HEK293 (cell line): ENCODE results near the gene POLE3.

Source experiments
- CTCF ChIA-PET: fragments of 350-600 bp; formaldehyde crosslinking; extraction: SDS; loops from one replicate; lab custom pipeline; 2021; ENCODE audit warnings: antibody characterized with exemption; lab: Yijun Ruan, JAX
- POLR2A ChIA-PET: fragments of 300-600 bp; formaldehyde crosslinking; extraction: SDS; loops from one replicate; lab custom pipeline; 2020; ENCODE audit warnings: antibody characterized with exemption, inconsistent platforms; lab: Yijun Ruan, JAX
- H3K27ac ChIP-seq: fragments of 200-500 bp; sonication (Bioruptor generic); 2 replicates; pipeline ENCODE4 v1.5.1; 2014; ENCODE audit warnings: low read depth, low read length, control low read depth, inconsistent platforms; ENCODE audit errors: extremely low read depth
- H3K36me3 ChIP-seq, 2 experiments: fragments of 200-500 bp in 1 of 2; sonication (Bioruptor generic) in 1 of 2; 1 replicate in 1 of 2; 2 replicates in 1 of 2; pipeline ENCODE4 v1.5.1; 2014 to 2017; ENCODE audit warnings: inconsistent platforms in 2 of 2, low read length in 2 of 2; ENCODE audit not compliant: control insufficient read depth in 2 of 2, insufficient read depth in 1 of 2
- H3K4me1 ChIP-seq: fragments of 200-500 bp; sonication (Bioruptor generic); 2 replicates; pipeline ENCODE4 v1.5.1; 2014; ENCODE audit warnings: mild to moderate bottlenecking, low read length, inconsistent platforms; ENCODE audit not compliant: control insufficient read depth, insufficient read depth
- H3K4me3 ChIP-seq: 2 replicates; pipeline ENCODE4 v1.5.1; 2011; ENCODE audit warnings: low read depth, mild to moderate bottlenecking, control low read depth, low read length, moderate library complexity
- H3K9me3 ChIP-seq: fragments of 200-500 bp; sonication (Bioruptor generic); 2 replicates; pipeline ENCODE4 v1.5.1; 2014; ENCODE audit warnings: low read depth, low read length, inconsistent platforms; ENCODE audit not compliant: control insufficient read depth, insufficient read depth
- BCL11B ChIP-seq: fragments of 450-650 bp; formaldehyde crosslinking; IDR thresholded peaks from 2 replicates; pipeline ENCODE4 v1.5.1; 2016; ENCODE audit warnings: low read depth, missing biosample characterization, missing genetic modification characterization
- EGR2 ChIP-seq: fragments of 450-650 bp; formaldehyde crosslinking; IDR thresholded peaks from 2 replicates; pipeline ENCODE4 v1.5.1; 2016; ENCODE audit warnings: low read depth, missing biosample characterization, missing genetic modification characterization
- SCRT2 ChIP-seq: fragments of 450-650 bp; formaldehyde crosslinking; IDR thresholded peaks from 2 replicates; pipeline ENCODE4 v1.5.1; 2016; ENCODE audit warnings: missing biosample characterization, missing genetic modification characterization
- SP3 ChIP-seq: fragments of 450-650 bp; formaldehyde crosslinking; IDR thresholded peaks from 2 replicates; pipeline ENCODE4 v1.5.1; 2016; ENCODE audit warnings: missing biosample characterization, missing genetic modification characterization
- TRIM28 ChIP-seq: IDR thresholded peaks from 2 replicates; pipeline ENCODE4 v1.6.1; 2011; ENCODE audit warnings: low read length, control low read depth, borderline replicate concordance
- YY2 ChIP-seq: fragments of 450-650 bp; formaldehyde crosslinking; IDR thresholded peaks from 2 replicates; pipeline ENCODE4 v1.5.1; 2016; ENCODE audit warnings: missing biosample characterization, missing genetic modification characterization
- ZBTB49 ChIP-seq: fragments of 450-650 bp; formaldehyde crosslinking; IDR thresholded peaks from 2 replicates; pipeline ENCODE4 v1.5.1; 2016; ENCODE audit warnings: missing biosample characterization, missing genetic modification characterization, low read depth
- ZFP3 ChIP-seq: fragments of 450-650 bp; formaldehyde crosslinking; IDR thresholded peaks from 2 replicates; pipeline ENCODE4 v1.5.1; 2016; ENCODE audit warnings: low read depth, missing biosample characterization, missing genetic modification characterization
- ZFP69B ChIP-seq: fragments of 450-650 bp; formaldehyde crosslinking; IDR thresholded peaks from 2 replicates; pipeline ENCODE4 v1.5.1; 2016; ENCODE audit warnings: missing biosample characterization, missing genetic modification characterization
- ZNF24 ChIP-seq: fragments of 450-650 bp; formaldehyde crosslinking; IDR thresholded peaks from 2 replicates; pipeline ENCODE4 v1.5.1; 2016; ENCODE audit warnings: missing biosample characterization, missing genetic modification characterization
- ZNF324 ChIP-seq: fragments of 450-650 bp; formaldehyde crosslinking; IDR thresholded peaks from 2 replicates; pipeline ENCODE4 v1.5.1; 2016; ENCODE audit warnings: missing biosample characterization, missing genetic modification characterization
- ZNF398 ChIP-seq: fragments of 450-650 bp; formaldehyde crosslinking; IDR thresholded peaks from 2 replicates; pipeline ENCODE4 v1.5.1; 2017; ENCODE audit warnings: missing biosample characterization, missing genetic modification characterization
- ZNF404 ChIP-seq: fragments of 450-650 bp; formaldehyde crosslinking; IDR thresholded peaks from 2 replicates; pipeline ENCODE4 v1.5.1; 2017; ENCODE audit warnings: missing biosample characterization, missing genetic modification characterization
- ZNF513 ChIP-seq: fragments of 450-650 bp; IDR thresholded peaks from 2 replicates; pipeline ENCODE4 v1.5.1; 2018; ENCODE audit warnings: missing biosample characterization, missing genetic modification characterization
- ZNF561 ChIP-seq: fragments of 450-650 bp; IDR thresholded peaks from 2 replicates; pipeline ENCODE4 v1.5.1; 2018; ENCODE audit warnings: missing biosample characterization, missing genetic modification characterization, borderline replicate concordance
- ZNF600 ChIP-seq: fragments of 450-650 bp; formaldehyde crosslinking; IDR thresholded peaks from 2 replicates; pipeline ENCODE4 v1.5.1; 2016; ENCODE audit warnings: missing biosample characterization, missing genetic modification characterization
- ZSCAN5A ChIP-seq: fragments of 450-650 bp; formaldehyde crosslinking; IDR thresholded peaks from 2 replicates; pipeline ENCODE4 v1.5.1; 2016; ENCODE audit warnings: missing biosample characterization, missing genetic modification characterization
- TF ChIP-seq, protein P1 (sequence below): fragments of 450-650 bp; formaldehyde crosslinking; IDR thresholded peaks from 2 replicates; pipeline ENCODE4 v1.5.1; 2016; ENCODE audit warnings: missing biosample characterization, missing genetic modification characterization
- TF ChIP-seq, protein P2 (sequence below): fragments of 450-650 bp; formaldehyde crosslinking; IDR thresholded peaks from 2 replicates; pipeline ENCODE4 v1.5.0; 2017; ENCODE audit warnings: missing biosample characterization, missing genetic modification characterization, borderline replicate concordance

POLE3 gene

GRCh38 chr9:113393281-113393680, 17.2 kb downstream of the POLE3 start (continued):
- TF ChIP-seq ZNF513, result no peak
- TF ChIP-seq ZNF324 (tag by site-specific recombination), result no peak
- TF ChIP-seq ZBTB49 (tag by site-specific recombination), result no peak
- TF ChIP-seq ZNF600, result no peak
- TF ChIP-seq ZNF24 (tag by site-specific recombination), result no peak
- TF ChIP-seq ZNF404 (tag by site-specific recombination), result no peak

DNA sequence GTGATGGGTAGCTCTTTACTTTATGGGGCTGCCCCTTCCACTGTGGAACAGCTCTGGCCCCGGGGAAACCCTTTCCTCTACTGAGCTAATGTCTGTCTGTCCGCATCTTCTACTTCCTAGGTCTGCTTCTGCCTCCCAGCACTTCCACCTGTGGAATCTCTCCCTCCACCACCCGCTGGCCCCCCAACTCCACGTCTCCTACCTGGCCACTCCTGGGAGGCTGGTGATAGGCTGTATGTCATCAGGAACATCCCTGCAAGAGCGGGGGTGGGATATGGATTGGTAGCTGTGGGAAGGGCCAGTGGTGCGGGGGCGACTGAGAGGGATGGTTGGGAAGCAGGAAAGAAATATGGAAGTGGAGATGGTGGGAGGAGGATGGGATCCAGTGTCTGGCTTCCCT, 18.6 kb downstream of the POLE3 start:
- ChIA-PET POLR2A (interaction anchor here (0.8 kb wide), 1 partner anchor 9 kb away, joined by 3 read pairs; the partner anchor contains the start of gene ALAD), CTCF (interaction anchor here (2.2 kb wide), 1 partner anchor 9 kb away, joined by 10 read pairs; the partner anchor contains the start of gene ALAD)
- Histone ChIP-seq H3K27ac (no peak overlapping the region), H3K36me3 (peaks cover 0 to 70% of the 10 kb centered on the region in 2 experiments; a peak in 1 of 3 replicates), H3K4me1 (no peaks in the 10 kb centered on the region), H3K9me3 (no peaks in the 10 kb centered on the region), H3K4me3 (no peak overlapping the region)
- TF ChIP-seq TRIM28, result no peak
- TF ChIP-seq ZBTB49 (tag by site-specific recombination), result no peak
- peak; percentile 53 for TF ChIP-seq SCRT2
- TF ChIP-seq, protein P1, sequence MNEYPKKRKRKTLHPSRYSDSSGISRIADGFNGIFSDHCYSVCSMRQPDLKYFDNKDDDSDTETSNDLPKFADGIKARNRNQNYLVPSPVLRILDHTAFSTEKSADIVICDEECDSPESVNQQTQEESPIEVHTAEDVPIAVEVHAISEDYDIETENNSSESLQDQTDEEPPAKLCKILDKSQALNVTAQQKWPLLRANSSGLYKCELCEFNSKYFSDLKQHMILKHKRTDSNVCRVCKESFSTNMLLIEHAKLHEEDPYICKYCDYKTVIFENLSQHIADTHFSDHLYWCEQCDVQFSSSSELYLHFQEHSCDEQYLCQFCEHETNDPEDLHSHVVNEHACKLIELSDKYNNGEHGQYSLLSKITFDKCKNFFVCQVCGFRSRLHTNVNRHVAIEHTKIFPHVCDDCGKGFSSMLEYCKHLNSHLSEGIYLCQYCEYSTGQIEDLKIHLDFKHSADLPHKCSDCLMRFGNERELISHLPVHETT, result no peak
- TF ChIP-seq, protein P2, sequence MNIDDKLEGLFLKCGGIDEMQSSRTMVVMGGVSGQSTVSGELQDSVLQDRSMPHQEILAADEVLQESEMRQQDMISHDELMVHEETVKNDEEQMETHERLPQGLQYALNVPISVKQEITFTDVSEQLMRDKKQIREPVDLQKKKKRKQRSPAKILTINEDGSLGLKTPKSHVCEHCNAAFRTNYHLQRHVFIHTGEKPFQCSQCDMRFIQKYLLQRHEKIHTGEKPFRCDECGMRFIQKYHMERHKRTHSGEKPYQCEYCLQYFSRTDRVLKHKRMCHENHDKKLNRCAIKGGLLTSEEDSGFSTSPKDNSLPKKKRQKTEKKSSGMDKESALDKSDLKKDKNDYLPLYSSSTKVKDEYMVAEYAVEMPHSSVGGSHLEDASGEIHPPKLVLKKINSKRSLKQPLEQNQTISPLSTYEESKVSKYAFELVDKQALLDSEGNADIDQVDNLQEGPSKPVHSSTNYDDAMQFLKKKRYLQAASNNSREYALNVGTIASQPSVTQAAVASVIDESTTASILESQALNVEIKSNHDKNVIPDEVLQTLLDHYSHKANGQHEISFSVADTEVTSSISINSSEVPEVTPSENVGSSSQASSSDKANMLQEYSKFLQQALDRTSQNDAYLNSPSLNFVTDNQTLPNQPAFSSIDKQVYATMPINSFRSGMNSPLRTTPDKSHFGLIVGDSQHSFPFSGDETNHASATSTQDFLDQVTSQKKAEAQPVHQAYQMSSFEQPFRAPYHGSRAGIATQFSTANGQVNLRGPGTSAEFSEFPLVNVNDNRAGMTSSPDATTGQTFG (tag by site-specific recombination), result no peak
- no peak for TF ChIP-seq YY2 (tag by site-specific recombination)
- TF ChIP-seq ZNF398 (tag by site-specific recombination), result no peak
- peak; percentile 41; the same call in 1 of the 2 replicates for TF ChIP-seq EGR2 (tag by site-specific recombination)
- TF ChIP-seq SP3 (tag by site-specific recombination), result no peak
- no peak for TF ChIP-seq ZFP69B (tag by site-specific recombination)
- TF ChIP-seq ZFP3 (tag by site-specific recombination), result no peak
- no peak for TF ChIP-seq ZSCAN5A (tag by site-specific recombination)
- no peak for TF ChIP-seq BCL11B (tag by site-specific recombination)
- no peak for TF ChIP-seq ZNF561 (tag by site-specific recombination)
